ENCODE results near the gene SCARB1.

Gene SCARB1

GRCh38 chr12:124849382-124849781 lies 14.3 kb downstream of the SCARB1 start:
- no peak for TF ChIP-seq CREB1 (IDR thresholded peaks at IDR 0.05; ENCODE audit: low read depth)
- no peak for TF ChIP-seq FOXM1 (IDR thresholded peaks at IDR 0.05; ENCODE audit: borderline replicate concordance, low read depth)
- no peak for TF ChIP-seq MAX (IDR thresholded peaks at IDR 0.05)
- TF ChIP-seq NFIC (IDR thresholded peaks at IDR 0.05): no peak
- no peak for TF ChIP-seq EP300 (IDR thresholded peaks at IDR 0.05; ENCODE audit: borderline replicate concordance)
- TF ChIP-seq TEAD4 (IDR thresholded peaks at IDR 0.05): no peak
- no peak for TF ChIP-seq TAF1 (IDR thresholded peaks at IDR 0.05; ENCODE audit: low read depth)
- TF ChIP-seq ZBTB7A (IDR thresholded peaks at IDR 0.05; ENCODE audit: low read depth): no peak

- TF ChIP-seq EGR1 (IDR thresholded peaks at IDR 0.05): no peak
Observed at GRCh38 chr12:124848621-124849380, 14.9 kb downstream of the SCARB1 start.

- TF ChIP-seq MAX (IDR thresholded peaks at IDR 0.05) (no peak), TAF1 (IDR thresholded peaks at IDR 0.05; ENCODE audit: low read depth) (no peak), ZBTB7A (IDR thresholded peaks at IDR 0.05; ENCODE audit: low read depth) (no peak), TCF12 (IDR thresholded peaks at IDR 0.05; ENCODE audit: low read depth) (no peak), REST (IDR thresholded peaks at IDR 0.05; ENCODE audit: low read depth) (no peak), NFIC (IDR thresholded peaks at IDR 0.05) (peak; percentile 30; the same call in 1 of the 2 replicates), FOXM1 (IDR thresholded peaks at IDR 0.05; ENCODE audit: borderline replicate concordance, low read depth) (no peak)
Observed at GRCh38 chr12:124847113-124848074, 16.3 kb downstream of the SCARB1 start.

- TF ChIP-seq REST (IDR thresholded peaks at IDR 0.05; ENCODE audit: low read depth) (no peak), CREB1 (IDR thresholded peaks at IDR 0.05; ENCODE audit: low read depth) (no peak), TAF1 (IDR thresholded peaks at IDR 0.05; ENCODE audit: low read depth) (no peak), RAD21 (IDR thresholded peaks at IDR 0.05; ENCODE audit: low read depth) (no peak), YY1 (IDR thresholded peaks at IDR 0.05; ENCODE audit: low read depth) (no peak), FOXM1 (IDR thresholded peaks at IDR 0.05; ENCODE audit: borderline replicate concordance, low read depth) (no peak), TCF12 (IDR thresholded peaks at IDR 0.05; ENCODE audit: low read depth) (no peak), TEAD4 (IDR thresholded peaks at IDR 0.05) (no peak), MAX (IDR thresholded peaks at IDR 0.05) (no peak), ZBTB7A (IDR thresholded peaks at IDR 0.05; ENCODE audit: low read depth) (no peak), EGR1 (IDR thresholded peaks at IDR 0.05) (no peak), NFIC (IDR thresholded peaks at IDR 0.05) (no peak), EP300 (IDR thresholded peaks at IDR 0.05; ENCODE audit: borderline replicate concordance) (no peak), USF1 (IDR thresholded peaks at IDR 0.05) (no peak), CEBPB (IDR thresholded peaks at IDR 0.05) (no peak)
Observed at GRCh38 chr12:124844411-124845397, 19.0 kb downstream of the SCARB1 start.

All from Ishikawa (cell line).